Measurements from ENCODE around the gene ZC3H13. TPM values are rescaled to one million over a fixed set of nuclear protein-coding genes. Genes with fewer than 3 reads are reported as not detected.
A peak's percentile ranks its signal among the peaks of the same experiment; 100 is the strongest.

ZC3H13 gene
- total and polyA plus RNA-seq, 8 donors: 40.6 to 72.7 (median 63.5) TPM

DNA sequence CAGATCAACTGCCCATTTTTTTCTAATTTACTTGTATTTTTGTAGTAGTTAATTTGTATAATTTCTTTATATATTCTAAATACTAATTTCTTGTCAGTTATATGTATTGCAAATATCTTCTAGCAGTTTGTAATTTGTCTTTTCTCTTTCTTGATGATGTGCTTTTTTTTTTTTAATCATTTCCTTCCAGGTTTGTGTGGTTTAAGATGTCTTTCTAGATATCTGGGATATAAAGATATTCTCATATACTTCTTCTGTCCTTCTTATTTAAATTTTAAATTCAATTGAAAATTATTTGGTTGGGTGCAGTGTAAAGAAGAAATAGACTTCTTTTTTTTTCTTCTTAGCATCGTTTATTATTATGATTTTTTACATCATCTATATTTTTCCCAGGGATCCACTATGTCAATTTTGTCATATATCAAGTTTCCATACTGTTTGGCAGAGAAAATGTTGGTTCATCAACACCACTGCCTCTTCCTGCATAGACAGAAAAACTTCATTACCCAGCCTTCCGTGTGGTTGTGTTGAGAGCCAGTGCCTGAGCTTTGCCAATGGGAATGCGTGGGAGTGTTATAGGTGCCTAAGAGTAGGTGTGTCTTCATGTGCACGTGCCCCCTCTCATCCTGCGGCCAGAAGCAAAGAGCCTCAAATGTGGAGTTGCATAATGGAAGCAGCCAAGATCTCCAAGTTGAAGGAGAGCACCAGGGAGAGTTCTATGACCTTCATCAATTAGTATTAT, 36.4 kb upstream of the ZC3H13 start:
- intact Hi-C loops (cut with DNase I): no loop called here
- TF ChIP-seq, protein P1, sequence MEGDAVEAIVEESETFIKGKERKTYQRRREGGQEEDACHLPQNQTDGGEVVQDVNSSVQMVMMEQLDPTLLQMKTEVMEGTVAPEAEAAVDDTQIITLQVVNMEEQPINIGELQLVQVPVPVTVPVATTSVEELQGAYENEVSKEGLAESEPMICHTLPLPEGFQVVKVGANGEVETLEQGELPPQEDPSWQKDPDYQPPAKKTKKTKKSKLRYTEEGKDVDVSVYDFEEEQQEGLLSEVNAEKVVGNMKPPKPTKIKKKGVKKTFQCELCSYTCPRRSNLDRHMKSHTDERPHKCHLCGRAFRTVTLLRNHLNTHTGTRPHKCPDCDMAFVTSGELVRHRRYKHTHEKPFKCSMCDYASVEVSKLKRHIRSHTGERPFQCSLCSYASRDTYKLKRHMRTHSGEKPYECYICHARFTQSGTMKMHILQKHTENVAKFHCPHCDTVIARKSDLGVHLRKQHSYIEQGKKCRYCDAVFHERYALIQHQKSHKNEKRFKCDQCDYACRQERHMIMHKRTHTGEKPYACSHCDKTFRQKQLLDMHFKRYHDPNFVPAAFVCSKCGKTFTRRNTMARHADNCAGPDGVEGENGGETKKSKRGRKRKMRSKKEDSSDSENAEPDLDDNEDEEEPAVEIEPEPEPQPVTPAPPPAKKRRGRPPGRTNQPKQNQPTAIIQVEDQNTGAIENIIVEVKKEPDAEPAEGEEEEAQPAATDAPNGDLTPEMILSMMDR (IDR thresholded peaks at IDR 0.05): no peak
- Histone ChIP-seq H3K27ac (no peak overlapping the region), H3K36me3 (no peaks in the 10 kb centered on the region), H3K9me3 (no peaks in the 10 kb centered on the region), H3K27me3 (no peaks in the 10 kb centered on the region), H3K4me3 (no peak overlapping the region), H3K4me1 (no peaks in the 10 kb centered on the region)
- no peak for ATAC-seq
- no peak for DNase-seq

DNA sequence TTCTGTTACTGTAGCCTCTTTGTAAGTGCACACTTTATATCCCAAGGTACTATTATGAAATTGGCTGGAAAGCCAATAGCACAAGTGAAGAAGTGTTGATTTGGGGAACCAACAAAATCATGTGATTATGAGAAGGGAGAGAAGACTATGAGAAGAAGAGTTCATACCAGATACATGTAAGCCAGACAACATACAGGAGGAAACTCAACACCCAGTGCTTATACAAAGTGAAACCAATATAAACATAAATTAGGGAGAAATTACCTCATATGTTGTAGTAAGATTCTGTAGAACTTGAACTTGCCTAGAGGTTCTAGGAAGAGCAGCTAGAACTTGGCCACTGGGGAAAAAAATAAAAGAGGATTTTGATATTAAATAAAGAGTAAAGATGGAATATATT, 34.9 kb upstream of the ZC3H13 start:
- intact Hi-C loops (cut with DNase I): no loop called here
- no peaks in the 10 kb centered on the region for H3K9me3 ChIP-seq
- H3K27ac ChIP-seq: no peak overlapping the region
- TF ChIP-seq, protein P1 (IDR thresholded peaks at IDR 0.05): no peak
- H3K4me1 ChIP-seq: no peaks in the 10 kb centered on the region
- no peak for ATAC-seq
- H3K4me3 ChIP-seq: no peak overlapping the region
- no peak for DNase-seq
- no peaks in the 10 kb centered on the region for H3K36me3 ChIP-seq
- H3K27me3 ChIP-seq: no peaks in the 10 kb centered on the region

GRCh38 chr13:46086985-46087384, 34.4 kb upstream of the ZC3H13 start:
- TF ChIP-seq, protein P1 (IDR thresholded peaks at IDR 0.05): no peak
- no peak overlapping the region for H3K4me3 ChIP-seq
- DNase-seq (no peak), ATAC-seq (no peak)
- H3K9me3 ChIP-seq: no peaks in the 10 kb centered on the region
- no peaks in the 10 kb centered on the region for H3K4me1 ChIP-seq
- H3K27ac ChIP-seq: no peak overlapping the region
- no peaks in the 10 kb centered on the region for H3K36me3 ChIP-seq
- intact Hi-C loops (cut with DNase I): no loop called here
- H3K27me3 ChIP-seq: no peaks in the 10 kb centered on the region

DNA sequence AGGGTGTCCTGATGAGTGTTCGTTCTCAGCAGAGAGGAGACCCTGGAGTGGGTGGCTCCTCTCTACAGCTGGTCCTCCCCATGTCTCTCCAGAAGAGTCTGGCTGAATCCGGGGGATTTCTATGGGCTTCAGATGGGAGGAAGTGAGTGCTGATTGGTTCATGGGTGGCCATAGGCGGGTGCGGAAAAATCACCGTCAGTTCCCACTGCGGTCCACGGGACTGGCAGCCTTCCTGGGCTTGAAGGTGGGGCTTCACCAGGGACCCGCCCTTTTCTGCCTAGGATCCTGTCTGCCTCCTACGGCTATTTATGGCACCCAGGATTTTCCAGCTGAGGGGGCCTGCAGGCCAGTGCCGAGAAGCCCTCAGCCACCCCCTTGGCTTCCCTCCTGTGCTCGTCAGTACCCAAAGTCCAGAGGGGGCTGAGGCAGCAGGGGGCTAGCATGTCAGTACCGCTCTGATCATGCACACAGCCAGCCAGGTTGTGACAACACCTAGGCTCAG, 33.9 kb upstream of the ZC3H13 start:
- intact Hi-C loops (cut with DNase I): no loop called here
- no peaks in the 10 kb centered on the region for H3K4me1 ChIP-seq
- TF ChIP-seq, protein P1 (IDR thresholded peaks at IDR 0.05): no peak
- H3K27ac ChIP-seq: no peak overlapping the region
- H3K9me3 ChIP-seq: no peaks in the 10 kb centered on the region
- DNase-seq (peak in 1 of 4 donors; percentile 51), ATAC-seq (no peak)
- no peaks in the 10 kb centered on the region for H3K27me3 ChIP-seq
- no peak overlapping the region for H3K4me3 ChIP-seq
- no peaks in the 10 kb centered on the region for H3K36me3 ChIP-seq

GRCh38 chr13:46085737-46086136, 33.2 kb upstream of the ZC3H13 start:
- intact Hi-C loops (cut with DNase I): no loop called here
- no peak overlapping the region for H3K27ac ChIP-seq
- H3K9me3 ChIP-seq: no peaks in the 10 kb centered on the region
- no peaks in the 10 kb centered on the region for H3K36me3 ChIP-seq
- ATAC-seq: no peak
- no peak overlapping the region for H3K4me3 ChIP-seq
- TF ChIP-seq, protein P1 (IDR thresholded peaks at IDR 0.05): no peak
- peak in 1 of 4 donors; percentile 69 for DNase-seq
- H3K4me1 ChIP-seq: no peaks in the 10 kb centered on the region
- H3K27me3 ChIP-seq: no peaks in the 10 kb centered on the region

Measured in left lung (tissue), 10 donors.